ENCODE results near the gene ACTL10.
A peak's percentile ranks its signal among the peaks of the same experiment; 100 is the strongest.

Gene ACTL10

DNA sequence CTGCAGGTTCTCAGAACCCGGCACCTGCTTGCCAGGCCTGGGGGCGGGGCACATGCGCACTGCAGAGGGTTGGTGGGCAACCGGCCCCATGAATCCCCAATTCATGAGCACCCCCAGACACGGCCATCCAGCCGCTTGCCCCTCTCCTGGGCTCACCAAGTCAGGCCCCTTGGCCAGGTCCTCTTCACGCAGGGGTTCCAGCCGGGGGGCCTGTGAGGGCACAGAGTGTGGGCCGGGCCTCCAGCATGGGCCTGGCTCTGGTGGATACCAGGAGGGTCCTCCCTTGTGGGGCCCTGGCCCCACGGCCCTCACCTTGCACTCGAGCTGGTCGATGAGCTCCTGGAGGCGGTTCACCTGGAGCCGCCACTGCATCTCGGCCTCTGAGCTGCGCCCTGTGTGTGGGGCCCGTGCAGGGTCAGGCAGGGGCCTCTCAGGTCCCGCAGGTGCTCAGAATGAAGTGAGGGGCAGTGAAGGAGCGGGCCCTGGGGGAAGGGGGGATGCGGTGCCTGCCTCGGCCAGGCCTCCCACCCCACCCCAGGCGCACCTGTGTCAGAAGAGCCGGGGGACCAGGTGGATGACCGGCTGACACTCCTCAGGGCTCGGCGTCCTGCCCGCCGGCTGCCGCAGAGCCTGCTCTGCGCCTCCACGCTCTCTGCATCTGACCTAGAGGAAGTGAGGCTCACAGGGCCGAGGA, 7.3 kb upstream of the ACTL10 start:
- ChIA-PET POLR2A (ENCODE audit: low non-redundant PET) (interaction anchor here (0.5 kb wide), 1 partner anchor 24 kb away, joined by 3 read pairs; no protein-coding TSS in a partner anchor), CTCF (interaction anchor here (0.6 kb wide), 2 partner anchors 9 to 479 kb away, joined by 3 to 5 read pairs; no protein-coding TSS in a partner anchor)

GRCh38 chr20:33660035-33660684, 6.6 kb upstream of the ACTL10 start:
- ChIA-PET CTCF (interaction anchor here (1.0 kb wide), 1 partner anchor 203 kb away, joined by 5 read pairs; no protein-coding TSS in a partner anchor), POLR2A (ENCODE audit: low non-redundant PET) (no interaction called here)
- no peak for DNase-seq (ENCODE audit: low spot score)
- no peak overlapping the region for H3K27ac ChIP-seq
- TF ChIP-seq, protein P1, sequence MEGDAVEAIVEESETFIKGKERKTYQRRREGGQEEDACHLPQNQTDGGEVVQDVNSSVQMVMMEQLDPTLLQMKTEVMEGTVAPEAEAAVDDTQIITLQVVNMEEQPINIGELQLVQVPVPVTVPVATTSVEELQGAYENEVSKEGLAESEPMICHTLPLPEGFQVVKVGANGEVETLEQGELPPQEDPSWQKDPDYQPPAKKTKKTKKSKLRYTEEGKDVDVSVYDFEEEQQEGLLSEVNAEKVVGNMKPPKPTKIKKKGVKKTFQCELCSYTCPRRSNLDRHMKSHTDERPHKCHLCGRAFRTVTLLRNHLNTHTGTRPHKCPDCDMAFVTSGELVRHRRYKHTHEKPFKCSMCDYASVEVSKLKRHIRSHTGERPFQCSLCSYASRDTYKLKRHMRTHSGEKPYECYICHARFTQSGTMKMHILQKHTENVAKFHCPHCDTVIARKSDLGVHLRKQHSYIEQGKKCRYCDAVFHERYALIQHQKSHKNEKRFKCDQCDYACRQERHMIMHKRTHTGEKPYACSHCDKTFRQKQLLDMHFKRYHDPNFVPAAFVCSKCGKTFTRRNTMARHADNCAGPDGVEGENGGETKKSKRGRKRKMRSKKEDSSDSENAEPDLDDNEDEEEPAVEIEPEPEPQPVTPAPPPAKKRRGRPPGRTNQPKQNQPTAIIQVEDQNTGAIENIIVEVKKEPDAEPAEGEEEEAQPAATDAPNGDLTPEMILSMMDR (conservative IDR thresholded peaks at IDR 0.05; ENCODE audit: low read depth): no peak

More for the DNA sequence above, 7.3 kb upstream of the ACTL10 start:
- no peak for DNase-seq (ENCODE audit: low spot score)
- TF ChIP-seq, protein P1 (conservative IDR thresholded peaks at IDR 0.05; ENCODE audit: low read depth): no peak
- no peak overlapping the region for H3K27ac ChIP-seq

- DNase-seq (ENCODE audit: low spot score): no peak
- ChIA-PET POLR2A (ENCODE audit: low non-redundant PET) (no interaction called here), CTCF (interaction anchor here (0.6 to 1.0 kb wide), 2 partner anchors 203 to 665 kb away, joined by 3 to 5 read pairs; no protein-coding TSS in a partner anchor)
- no peak overlapping the region for H3K27ac ChIP-seq
- TF ChIP-seq, protein P1 (conservative IDR thresholded peaks at IDR 0.05; ENCODE audit: low read depth): no peak
Observed at GRCh38 chr20:33660685-33661058, 6.1 kb upstream of the ACTL10 start.

- TF ChIP-seq, protein P1 (conservative IDR thresholded peaks at IDR 0.05; ENCODE audit: low read depth): no peak
- H3K27ac ChIP-seq: peak within 1 kb of the TSS; percentile 88
- POLR2A ChIA-PET (ENCODE audit: low non-redundant PET): no interaction called here
- DNase-seq (ENCODE audit: low spot score): no peak
- CTCF ChIA-PET: interaction anchor here (3.6 kb wide), 1 partner anchor 9 kb away, joined by 16 read pairs; no protein-coding TSS in a partner anchor
Observed at GRCh38 chr20:33662172-33662571, 4.6 kb upstream of the ACTL10 start, which contains the start of gene C20orf144. TSS of gene C20orf144 (plus strand) at chr20:33662327. CDS start at chr20:33662346, 19 bp downstream.

- ChIA-PET POLR2A (ENCODE audit: low non-redundant PET) (interaction anchor here (0.5 to 1.2 kb wide), 7 partner anchors 9 to 1219 kb away, joined by 3 to 7 read pairs (median 4); partner anchors contain the start of gene CBFA2T2), CTCF (interaction anchor here (0.6 to 3.6 kb wide), 4 partner anchors 10 to 249 kb away, joined by 4 to 16 read pairs (median 6); no protein-coding TSS in a partner anchor)
- TF ChIP-seq, protein P1 (conservative IDR thresholded peaks at IDR 0.05; ENCODE audit: low read depth): no peak
- DNase-seq (ENCODE audit: low spot score): peak; percentile 88
- peak overlapping the region; percentile 88 for H3K27ac ChIP-seq
Observed at GRCh38 chr20:33663161-33664084, 3.3 kb upstream of the ACTL10 start.
